HG02588 (cell line): ENCODE measurements around the gene TCP11.

Experiments used
- ATAC-seq: cut with Tn5 transposase; IDR thresholded peaks from one replicate; pipeline ENCODE4 v1.9.1; 2021; ENCODE audit warnings: mild to moderate bottlenecking, moderate library complexity; ENCODE audit not compliant: unreplicated experiment

TCP11 gene

DNA sequence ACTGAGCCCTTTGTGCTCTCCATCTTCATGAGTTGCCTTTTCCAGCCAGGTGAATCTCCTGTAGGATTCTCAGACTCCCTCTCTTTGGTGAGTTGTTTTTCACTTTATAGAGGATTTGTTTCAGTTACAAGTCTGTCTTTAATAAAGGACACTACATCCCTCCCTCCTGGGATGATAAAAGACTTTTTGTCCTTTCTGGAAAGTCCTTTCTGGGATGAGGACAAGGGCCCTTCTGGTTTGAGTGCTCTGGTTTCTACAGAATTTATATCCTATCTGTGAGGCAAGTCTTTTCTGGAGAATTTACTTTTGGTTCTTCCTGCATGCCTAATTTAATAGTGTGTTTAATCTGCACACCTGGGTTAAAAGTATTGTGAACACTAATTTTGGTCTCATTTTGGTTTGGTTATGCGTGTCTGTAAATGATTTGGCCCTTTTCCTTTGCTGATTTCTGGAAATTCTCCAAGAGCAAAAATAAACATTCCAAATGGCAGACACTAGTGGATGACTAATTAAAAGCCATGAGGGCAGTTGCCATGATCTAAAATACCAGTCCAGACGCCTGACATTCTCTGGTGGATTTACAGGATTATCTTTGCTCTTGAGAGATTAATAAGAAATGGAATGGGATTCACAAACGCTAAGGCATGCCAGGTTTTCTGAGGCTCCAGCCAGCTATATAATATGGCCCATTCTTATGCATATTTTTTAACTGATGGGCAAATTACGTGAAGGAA, 44.8 kb downstream of the TCP11 start:
- no peak for ATAC-seq

DNA sequence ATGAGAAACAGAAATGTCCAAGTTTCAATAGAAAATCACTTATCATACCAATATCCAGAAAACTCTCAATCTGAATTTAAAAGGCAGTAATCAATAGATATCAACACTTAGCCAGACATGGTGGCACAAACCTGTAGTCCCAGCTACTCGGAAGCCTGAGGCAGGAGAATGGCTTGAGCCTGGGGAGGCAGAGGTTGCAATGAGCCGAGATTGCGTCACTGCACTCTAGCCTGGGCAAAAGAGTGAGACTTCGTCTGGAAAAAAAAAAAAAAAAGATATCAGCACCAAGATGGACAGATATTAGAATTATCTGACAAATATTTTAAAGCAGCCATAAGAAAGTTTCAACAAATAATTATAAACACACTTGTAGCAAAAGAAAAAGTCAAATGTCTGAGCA, 47.0 kb downstream of the TCP11 start:
- no peak for ATAC-seq

DNA sequence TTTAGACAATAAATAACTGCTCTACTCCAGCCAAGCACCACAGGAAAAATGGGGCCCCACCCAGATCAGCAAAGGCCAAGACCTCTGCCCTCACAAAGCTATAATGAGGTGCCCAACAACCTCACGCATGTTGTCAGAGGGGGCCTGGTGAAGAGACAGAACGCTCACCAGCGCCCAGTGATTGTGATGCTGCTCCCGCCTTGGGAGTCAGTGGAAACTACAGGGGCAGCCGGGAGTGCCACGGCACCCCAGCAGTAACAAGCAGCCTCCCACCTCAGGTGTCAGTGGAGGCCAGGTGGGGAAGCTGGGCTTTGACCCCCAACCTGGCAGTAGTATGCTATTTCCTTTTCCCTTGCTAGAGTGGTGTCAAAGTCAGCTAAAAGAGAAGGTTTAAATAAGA, 47.4 kb downstream of the TCP11 start:
- no peak for ATAC-seq

DNA sequence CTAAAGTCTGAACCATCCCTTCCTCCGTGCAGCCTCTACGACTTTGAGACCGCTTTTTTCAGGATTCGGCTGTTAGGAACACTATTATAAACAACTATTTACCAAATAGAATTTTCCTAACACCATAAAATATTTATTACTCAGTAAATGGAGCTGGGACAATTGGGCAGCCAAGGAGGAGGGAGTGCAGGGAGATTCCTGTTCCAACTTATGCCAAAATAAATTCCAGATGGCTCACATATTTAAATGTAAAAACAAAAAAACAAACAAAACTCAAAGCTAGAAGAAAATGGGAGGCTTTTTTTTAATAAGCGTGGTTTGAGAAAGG, 48.1 kb downstream of the TCP11 start:
- no peak for ATAC-seq

DNA sequence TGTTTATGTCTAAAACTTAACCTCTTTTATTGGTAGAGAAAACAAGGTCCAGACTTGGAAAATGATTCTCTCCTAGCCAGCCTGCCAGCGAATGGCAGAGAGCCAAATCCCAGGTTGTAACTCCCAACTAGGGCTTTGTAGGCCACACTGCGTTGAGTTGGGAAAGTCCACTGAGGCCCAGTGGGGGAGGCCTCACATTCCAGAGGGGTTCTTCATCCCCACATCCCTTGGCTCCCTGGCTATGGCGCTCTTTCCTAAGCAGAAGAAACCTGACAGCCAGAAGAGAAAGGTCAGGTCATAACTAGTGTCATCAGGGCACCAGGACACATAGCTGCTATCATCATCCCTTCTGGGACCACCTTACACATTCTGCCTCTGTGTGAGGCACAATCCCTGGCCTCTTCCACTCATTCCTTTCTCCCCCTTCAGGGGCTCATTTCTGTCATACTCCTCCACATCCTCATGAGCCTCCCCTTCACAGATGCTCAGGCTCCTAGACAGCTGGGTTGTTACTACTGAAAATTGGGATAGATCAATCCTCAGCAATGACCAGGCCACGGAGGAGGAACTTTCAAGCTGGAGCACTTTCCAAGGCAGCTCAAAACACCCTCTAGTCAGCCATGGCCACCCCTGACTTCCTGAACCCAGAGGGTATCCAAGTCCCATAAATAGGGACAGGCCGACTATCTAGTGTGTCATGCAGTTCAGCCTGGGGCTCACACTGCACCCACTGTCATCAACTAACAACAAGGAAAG, 48.6 kb downstream of the TCP11 start:
- ATAC-seq: no peak

DNA sequence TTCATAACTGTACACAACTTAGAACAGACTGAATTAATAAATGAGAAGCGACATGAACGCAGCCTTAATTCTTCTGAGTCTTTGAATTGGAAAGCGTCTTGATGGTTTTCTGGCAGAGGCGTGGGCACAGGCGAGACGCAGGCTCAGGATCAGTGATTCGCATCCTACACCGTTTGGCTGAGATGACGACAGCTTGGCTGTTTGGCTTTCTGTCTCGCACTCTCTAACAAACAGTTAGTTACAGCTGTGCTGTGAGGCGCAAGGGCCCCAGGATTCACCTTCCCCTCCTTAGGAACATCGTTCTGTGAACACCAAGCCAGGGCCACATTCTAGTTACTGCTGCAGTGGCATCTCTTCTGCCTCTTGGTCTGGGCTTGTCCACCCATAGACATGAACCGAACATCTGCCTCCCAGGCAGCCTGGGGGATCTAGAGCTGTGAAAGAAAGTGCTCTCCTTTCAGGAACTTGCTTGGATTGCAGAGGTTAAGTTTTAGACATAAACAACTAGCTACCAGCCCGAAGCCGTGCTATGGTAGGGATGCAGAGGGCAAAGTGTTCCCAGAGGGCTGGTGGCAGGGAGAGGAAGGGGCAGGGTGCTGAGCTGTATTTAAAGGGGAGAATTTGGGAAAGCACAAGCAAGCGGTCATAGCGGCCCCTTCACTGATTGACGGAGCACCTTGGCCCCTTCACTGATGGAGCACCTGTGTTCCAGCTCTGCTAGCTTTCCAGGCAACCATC, 49.6 kb downstream of the TCP11 start:
- ATAC-seq: no peak

DNA sequence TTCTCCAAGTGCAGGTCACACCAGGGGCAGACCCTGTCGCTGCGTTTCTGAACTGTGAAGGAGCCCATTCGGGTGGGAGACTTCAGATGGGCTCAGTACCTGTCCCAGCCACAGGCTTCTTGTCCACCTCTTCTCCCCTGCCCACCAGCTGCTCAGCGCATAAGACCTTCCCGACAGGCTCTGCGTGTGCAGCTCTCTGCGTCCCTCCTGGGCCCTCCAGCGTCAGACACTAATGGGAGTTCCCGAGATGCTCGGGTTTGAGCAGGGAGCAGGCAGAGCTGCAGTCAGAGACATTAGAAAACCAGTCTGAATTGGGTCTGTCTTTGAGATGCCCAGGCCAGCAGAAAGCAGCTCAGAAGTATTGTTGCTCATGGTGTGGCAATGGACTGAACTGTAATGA, 50.4 kb downstream of the TCP11 start:
- no peak for ATAC-seq

DNA sequence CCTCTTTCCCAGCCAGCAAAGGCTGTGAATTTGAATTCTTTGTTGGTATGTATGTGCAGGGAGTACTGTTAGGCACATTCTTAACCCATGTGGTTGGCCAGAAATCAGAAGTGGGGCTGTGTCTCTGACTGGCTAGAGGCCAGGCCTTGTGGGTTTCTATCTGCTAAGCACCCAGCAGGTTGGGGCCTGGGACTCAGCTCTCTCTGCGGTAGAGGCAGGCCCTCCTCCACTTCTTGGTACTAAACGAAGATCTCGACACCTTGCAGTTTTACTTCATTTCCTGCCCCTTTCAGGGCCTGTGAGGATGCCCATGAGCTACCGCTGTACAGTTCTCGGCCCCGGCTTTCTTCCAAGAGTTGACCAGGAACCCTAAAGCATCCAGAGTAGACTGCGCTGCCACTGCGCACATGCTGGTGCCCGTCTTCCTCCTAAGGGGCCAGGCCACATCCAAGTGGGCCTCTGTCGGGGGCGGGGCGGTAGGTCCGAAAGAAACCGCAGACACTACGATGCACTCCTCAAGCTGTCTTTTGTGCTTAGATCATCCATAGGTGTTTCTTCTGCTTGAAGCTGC, 51.1 kb downstream of the TCP11 start:
- ATAC-seq: no peak

DNA sequence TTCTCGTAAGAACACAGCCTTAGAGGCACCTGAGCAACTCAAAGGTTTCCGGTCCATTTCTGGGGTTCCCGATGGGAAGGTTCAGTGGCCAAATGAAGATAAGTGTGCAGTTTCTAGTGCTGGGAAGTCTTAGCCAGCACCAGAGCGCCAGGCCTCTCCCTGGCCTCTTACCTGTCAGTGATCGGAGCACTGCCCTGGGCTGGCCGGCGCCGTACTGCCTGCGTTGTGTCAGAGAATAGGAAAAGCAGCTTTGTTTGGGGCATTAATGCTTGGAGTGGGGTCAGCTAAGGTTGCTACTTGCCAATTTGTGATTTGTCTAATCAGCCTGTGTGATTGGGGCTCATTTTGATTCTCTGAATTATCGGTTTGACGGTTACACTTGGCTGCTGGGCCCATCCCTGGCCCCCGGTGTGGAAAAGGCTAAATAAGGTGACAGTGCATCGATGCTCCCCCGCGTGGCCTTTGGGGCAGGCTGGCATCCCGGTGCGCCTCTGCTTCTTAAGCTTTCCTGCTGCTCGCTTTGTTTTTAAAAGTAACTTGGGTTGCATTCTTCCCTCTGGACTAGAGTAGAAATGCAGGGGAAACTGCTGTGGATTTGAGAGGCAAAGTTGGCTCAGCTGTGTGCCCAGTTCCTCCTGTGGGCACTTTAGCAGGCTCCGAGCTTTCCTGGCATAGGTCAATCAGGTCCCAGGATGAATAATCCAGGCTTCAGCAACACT, 51.8 kb downstream of the TCP11 start:
- ATAC-seq: no peak

DNA sequence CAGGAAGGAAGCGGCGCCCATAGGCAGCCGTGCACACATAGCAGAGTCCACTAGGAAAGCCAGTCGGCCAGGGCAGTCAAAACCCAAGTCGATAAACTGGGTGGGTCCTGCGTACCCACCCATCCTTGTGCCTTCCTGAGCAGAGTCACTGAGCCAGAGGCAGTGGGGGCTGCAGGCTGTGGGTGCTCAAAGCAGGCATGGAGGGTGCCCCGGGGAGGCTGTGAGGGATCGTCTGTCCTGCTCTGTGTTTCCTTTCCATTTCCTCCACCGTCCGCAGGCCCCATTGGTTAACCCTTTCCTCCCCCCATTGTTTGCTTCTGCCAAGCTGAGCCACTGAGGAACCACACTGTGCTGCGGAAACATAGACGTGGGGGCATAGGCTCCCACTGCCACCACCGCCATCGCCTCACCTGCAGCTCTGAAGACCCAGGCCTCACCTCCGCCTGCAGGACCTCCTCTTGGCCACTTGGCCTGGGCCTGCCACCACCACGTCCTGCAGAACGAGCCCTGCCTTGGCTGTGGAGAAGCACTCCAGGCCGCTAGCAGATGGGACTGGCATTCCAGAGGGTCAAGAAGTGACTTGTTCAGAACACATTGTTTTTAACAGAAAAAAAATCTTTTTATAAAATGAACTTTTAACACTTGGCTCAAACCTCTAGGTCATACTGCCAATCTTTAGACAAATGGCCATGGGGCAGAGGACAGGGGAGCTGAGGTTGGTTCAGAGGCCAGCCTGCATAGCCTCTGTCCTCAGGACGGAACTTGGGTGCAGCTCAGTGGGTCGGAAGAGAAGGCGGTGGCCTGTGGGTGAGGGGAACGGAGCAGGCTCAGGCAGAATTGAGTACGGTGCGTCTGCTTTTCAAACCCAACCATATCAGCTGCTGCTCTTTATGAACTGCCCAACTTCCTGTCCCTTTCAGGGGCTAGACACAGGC, 52.6 kb downstream of the TCP11 start:
- no peak for ATAC-seq

DNA sequence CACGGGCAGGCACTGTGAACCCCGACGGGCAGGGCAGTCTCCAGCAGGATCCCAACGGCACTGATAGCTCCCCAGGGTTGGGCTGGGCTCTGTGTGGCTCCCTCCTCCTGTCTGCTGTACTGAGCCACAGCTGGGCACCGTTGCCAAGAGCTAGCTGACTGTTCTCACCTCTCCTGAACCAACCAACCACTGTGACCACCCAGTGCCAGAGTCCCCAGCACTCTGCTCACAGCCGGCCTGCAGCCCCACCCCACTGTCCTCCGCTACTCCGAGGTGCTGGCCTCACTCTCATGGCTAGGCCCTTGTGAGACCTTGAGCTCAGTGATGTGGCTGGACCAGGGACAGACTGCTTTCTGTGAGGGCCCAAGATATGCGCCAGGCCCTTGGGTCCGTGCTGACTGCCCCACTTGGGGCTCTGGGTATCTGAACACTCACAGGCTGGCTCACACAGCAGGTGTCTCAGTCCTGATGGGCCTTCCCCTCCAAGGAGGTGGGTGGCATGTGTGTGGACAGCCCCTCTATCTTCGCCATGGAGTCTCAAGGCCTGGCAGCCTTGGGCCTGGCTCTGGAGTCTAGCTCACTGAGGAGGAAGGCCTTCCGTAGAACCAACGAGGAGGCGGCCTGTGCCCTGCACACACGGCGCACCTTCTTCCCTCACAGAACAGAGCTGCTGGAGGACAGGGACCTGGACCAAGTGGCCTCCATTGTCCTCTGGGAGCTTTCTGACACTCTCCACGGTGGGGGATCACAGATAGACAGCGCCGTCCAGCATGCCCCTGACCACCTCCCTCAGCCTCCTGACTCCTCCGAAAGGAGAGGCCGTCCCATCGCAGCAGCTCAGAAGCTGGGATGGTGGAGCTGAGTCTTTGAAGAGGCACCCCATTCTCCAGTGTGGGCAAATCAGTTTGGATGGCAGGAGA, 53.5 kb downstream of the TCP11 start:
- ATAC-seq: no peak

DNA sequence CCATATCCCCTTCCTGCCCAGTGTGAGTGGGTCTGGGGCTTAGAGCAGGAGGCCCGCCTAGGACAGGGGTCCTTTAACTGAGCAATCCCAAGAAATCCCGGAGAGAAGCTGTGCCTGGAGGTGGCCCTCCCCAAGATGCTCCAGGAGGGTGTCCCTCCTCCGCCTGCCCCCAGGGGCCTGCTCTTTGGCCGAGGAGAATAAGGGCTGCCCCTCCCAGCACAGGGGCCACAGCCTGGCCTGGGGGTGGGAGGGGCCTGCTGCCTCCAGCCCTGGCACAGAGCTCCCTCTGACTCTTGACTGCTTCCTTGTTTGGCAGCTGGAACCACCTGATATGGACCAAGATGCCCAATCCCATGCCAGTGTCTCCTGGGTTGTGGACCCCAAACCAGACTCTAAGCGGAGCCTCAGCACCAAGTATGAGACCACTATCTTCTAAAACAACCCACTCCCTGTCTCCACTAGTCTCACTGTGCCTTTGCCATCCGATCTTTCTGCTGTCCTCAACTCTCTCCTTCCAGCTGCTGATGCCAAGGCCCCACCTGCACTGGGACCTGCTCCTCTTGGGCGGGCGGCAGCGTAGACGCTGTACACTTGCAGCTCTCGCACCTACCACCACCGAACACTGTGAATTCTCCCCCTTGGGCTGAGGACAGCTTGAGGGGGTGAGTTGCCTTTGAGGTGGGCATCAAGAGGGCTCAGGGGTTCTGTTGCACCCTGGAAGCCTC, 54.3 kb downstream of the TCP11 start:
- ATAC-seq: no peak

DNA sequence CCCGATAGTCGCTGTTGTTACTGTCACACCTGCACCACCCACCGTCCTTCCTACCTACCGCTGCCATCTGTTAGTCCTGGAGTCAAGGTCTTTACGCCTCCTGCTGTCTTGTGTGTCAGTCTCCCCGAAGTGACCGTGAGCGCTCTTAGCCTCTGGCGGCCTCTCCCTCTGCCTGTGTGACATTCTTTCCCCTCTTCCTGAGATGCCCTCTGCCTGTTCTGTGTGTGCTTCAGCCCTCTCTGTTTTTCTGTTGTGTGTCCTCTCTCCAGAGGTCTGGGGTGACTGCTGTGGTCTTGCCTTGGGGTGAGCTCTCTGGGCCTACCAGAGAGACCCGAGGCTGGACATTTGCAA, 54.9 kb downstream of the TCP11 start:
- no peak for ATAC-seq

DNA sequence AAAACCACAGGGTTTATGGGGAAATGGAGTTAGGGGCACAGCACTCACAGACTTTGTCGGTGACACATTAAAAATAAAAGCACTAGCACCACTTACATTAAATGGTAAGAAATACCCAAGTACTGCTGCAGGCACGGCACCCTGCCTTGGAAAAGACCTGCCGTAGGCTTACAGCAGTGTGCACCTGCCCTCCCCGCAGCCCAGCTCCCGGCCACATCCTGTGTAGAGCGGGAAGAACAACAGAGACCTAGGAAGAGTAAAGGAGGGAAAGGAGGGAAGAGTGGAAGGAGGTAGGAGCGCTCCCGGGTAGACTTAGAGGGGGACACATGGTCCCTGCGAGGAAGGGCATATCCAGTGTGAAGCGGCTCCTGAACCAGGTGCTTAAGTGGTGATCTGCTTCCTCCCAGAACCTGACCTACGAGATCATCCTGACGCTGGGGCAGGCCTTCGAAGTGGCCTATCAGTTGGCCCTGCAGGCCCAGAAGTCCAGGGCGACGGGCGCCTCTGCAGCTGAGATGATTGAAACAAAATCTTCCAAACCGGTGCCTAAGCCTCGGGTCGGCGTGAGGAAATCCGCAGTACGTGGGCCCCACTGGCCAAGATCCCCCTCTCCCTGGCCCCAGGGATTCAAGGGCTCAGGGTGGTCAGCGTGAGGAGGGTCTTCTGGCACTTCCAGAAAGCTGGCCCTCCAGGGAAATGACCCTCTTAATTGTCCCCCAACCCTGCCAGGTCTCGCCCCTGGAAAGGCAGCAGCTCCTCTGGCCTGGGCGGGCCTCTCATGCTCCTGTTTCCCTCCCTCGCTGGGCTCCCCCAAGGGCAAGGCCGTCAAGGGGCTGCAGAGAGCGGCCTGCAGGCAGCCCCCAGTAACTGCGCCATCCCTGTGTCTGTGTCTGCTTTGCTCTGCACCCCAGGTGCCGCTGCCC, 55.5 kb downstream of the TCP11 start:
- no peak for ATAC-seq

DNA sequence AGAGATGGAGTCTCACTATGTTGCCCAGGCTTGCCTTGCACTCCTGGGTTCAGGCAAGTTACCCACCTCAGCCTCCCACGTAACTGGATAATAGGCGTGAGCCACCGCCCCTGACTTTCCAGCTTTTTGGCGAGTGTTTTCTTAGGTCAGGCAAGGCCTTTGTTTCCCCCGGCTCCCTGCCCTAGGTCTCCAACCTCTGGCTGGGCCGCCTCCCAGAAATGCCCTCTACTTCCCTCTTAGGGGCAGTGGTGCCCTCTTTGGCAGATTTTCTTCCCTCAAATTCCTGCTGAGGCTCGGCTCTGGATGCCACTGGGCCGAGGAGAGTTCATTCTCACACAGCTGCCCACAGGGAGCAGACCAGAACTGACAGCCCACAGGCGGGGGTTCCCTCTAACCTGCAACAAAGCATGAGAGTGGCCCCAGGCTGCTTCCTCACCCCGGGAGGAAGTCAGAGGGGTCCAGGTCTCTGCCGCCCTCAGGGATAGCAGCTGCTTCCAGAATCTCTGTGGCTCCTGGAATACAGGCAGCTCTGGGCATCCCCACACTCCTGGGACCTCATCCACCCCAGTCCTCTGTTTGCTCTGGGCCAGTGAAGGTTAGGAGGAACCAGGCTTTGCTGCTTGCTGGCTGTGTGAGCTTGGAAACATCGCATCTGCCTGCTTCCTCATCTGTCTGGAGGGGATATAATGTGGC, 56.5 kb downstream of the TCP11 start:
- no peak for ATAC-seq

DNA sequence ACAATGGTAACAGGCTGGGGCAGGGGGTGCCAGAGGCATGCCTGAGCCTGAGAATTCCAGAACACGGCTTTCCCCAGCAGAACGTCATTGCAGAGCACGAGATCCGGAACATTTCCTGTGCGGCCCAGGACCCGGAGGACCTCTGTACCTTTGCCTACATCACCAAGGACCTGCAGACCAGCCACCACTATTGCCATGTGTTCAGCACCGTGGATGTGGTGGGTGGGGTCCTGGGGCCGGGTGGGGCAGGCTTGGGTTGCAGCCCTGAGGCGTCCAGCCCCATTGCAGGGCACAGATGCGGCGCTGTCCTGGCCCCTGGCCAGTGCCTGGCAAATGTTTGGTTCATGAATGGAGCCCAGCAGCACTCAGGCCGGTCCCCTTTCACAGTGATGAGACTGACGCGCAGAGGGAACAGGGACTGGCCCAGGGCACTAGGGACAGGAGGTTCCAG, 57.1 kb downstream of the TCP11 start:
- ATAC-seq: no peak

DNA sequence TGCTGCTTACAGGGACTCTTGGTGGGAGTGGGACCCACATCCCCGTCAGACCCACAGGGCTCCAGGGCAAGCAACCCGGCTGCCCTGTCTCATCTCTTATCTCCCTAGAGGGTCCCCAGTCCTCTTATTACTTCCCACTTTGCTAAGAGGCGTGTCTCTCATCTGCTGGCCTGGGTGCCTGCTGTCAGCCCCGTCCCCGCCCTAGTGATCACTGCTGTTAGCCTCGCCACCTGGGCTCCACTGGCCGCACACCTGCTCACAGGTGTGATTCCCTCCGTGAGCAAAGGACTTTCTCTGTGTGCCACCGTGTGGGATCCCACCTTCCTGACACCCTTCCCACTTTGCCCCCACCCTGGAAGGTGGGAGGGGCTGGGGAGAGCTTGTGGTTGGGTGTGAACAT, 57.6 kb downstream of the TCP11 start:
- ATAC-seq: no peak
